HL-60 (cell line): ENCODE measurements around the gene EIF6.

ENCODE experiments used
- DNase-seq, 2 experiments: peaks; one replicate each; pipeline ENCODE4 v3.0.0-alpha.2; 2010 to 2020; ENCODE audit warnings: low read depth in 1 of 2, low spot score in 1 of 2
- H3K27ac ChIP-seq: fragments of 250-450 bp; sonication (Bioruptor Pico); replicated peaks from 2 replicates; pipeline ENCODE4 v1.5.1; 2020; ENCODE audit warnings: mild to moderate bottlenecking, moderate library complexity
- H3K27me3 ChIP-seq: fragments of 250-450 bp; sonication (Bioruptor Pico); 2 replicates; pipeline ENCODE4 v1.5.1; 2021; ENCODE audit warnings: mild to moderate bottlenecking, moderate library complexity; ENCODE audit not compliant: insufficient read depth, poor library complexity, severe bottlenecking
- H3K4me3 ChIP-seq: replicated peaks from 2 replicates; pipeline ENCODE4 v1.5.1; 2011; ENCODE audit warnings: mild to moderate bottlenecking, control low read depth, low read length; ENCODE audit not compliant: insufficient read depth
- GABPA ChIP-seq: IDR thresholded peaks from 2 replicates; pipeline ENCODE4 v1.6.1; 2012; ENCODE audit warnings: low read depth
- POLR2AphosphoS5 ChIP-seq: IDR thresholded peaks from 2 replicates; pipeline ENCODE4 v1.6.1; 2012; ENCODE audit warnings: low read depth
- SPI1 ChIP-seq: IDR thresholded peaks from 2 replicates; pipeline ENCODE4 v1.6.1; 2012; ENCODE audit warnings: low read depth, mild to moderate bottlenecking, borderline replicate concordance
- TF ChIP-seq, protein P1 (sequence below): IDR thresholded peaks from one replicate; pipeline ENCODE4 v1.5.1; 2011; ENCODE audit warnings: low read length, control low read depth, inconsistent platforms; ENCODE audit not compliant: insufficient read depth
- TF ChIP-seq, protein P2 (sequence below): IDR thresholded peaks from 2 replicates; pipeline ENCODE4 v1.6.1; 2012; ENCODE audit warnings: low read depth; ENCODE audit not compliant: insufficient replicate concordance

EIF6 gene

DNA sequence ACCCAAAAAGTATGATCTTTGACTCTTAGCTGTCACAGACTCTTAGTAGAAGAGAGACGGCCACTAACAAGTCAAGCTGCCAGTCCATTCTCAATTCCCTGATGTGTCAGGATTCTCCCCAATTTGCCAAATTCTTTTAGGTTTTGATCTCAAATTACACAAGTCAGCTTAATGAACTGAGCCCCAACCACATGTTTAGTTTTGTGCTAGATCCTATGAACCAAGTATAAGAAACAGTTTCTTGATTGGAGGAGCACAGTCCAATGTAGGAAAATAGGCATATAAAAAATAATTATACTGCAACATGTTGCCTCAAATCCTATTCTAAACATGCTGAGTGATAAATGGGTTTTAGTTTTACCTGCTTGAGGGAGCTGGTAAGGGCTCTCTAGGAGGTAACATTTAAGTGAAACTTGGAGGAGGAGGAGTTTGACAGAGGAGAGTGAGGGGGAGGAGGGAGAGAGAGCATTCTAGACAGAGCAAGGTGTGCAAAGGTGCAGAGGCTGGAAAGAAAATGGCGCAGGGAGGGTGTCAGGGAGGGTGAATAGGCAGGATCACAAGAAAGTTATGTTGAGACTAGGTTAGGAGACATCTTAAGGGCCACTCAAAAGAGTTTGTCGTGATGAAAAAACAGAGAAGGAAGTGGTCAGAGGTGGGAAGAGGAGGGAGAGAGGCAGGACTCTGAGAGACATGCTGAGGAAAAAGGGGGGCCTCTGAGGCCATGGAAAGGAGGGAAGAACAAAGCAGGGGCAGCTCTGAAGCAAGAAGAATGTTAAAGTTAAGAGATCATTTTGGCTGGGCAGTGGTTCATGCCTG is 30.5 kb upstream of the EIF6 start:
- peak in 1 of 2 experiments; percentile 52 for DNase-seq
- TF ChIP-seq GABPA (no peak), SPI1 (peak; percentile 62; the same call in 1 of the 2 replicates), POLR2AphosphoS5 (no peak)
- TF ChIP-seq, protein P1, sequence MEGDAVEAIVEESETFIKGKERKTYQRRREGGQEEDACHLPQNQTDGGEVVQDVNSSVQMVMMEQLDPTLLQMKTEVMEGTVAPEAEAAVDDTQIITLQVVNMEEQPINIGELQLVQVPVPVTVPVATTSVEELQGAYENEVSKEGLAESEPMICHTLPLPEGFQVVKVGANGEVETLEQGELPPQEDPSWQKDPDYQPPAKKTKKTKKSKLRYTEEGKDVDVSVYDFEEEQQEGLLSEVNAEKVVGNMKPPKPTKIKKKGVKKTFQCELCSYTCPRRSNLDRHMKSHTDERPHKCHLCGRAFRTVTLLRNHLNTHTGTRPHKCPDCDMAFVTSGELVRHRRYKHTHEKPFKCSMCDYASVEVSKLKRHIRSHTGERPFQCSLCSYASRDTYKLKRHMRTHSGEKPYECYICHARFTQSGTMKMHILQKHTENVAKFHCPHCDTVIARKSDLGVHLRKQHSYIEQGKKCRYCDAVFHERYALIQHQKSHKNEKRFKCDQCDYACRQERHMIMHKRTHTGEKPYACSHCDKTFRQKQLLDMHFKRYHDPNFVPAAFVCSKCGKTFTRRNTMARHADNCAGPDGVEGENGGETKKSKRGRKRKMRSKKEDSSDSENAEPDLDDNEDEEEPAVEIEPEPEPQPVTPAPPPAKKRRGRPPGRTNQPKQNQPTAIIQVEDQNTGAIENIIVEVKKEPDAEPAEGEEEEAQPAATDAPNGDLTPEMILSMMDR, result no peak
- TF ChIP-seq, protein P2, sequence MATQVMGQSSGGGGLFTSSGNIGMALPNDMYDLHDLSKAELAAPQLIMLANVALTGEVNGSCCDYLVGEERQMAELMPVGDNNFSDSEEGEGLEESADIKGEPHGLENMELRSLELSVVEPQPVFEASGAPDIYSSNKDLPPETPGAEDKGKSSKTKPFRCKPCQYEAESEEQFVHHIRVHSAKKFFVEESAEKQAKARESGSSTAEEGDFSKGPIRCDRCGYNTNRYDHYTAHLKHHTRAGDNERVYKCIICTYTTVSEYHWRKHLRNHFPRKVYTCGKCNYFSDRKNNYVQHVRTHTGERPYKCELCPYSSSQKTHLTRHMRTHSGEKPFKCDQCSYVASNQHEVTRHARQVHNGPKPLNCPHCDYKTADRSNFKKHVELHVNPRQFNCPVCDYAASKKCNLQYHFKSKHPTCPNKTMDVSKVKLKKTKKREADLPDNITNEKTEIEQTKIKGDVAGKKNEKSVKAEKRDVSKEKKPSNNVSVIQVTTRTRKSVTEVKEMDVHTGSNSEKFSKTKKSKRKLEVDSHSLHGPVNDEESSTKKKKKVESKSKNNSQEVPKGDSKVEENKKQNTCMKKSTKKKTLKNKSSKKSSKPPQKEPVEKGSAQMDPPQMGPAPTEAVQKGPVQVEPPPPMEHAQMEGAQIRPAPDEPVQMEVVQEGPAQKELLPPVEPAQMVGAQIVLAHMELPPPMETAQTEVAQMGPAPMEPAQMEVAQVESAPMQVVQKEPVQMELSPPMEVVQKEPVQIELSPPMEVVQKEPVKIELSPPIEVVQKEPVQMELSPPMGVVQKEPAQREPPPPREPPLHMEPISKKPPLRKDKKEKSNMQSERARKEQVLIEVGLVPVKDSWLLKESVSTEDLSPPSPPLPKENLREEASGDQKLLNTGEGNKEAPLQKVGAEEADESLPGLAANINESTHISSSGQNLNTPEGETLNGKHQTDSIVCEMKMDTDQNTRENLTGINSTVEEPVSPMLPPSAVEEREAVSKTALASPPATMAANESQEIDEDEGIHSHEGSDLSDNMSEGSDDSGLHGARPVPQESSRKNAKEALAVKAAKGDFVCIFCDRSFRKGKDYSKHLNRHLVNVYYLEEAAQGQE, result no peak
- 0 out of 2 replicates have a peak overlapping the region, but pooled peaks have one; percentile 0 for H3K27ac ChIP-seq

DNA sequence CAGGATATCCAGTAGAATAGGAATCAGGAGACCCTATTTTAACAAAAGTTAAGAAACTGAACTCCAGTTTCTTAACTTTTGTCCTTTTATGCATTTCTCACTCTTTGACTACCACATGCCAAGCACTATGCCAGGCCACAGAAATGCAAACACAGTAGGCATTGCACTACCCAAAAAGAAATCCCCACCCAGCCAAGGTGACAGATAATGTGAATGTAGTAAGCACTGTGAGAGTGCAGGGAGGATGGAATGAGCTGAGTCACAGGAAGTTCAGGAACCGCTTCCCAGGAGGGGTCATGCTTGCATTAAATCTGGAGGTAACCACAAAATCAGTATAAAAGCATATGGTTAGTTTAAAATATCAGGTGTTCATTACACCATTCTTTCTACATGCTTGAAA is 27.7 kb upstream of the EIF6 start:
- no peak overlapping the region for H3K4me3 ChIP-seq
- H3K27ac ChIP-seq, result no peak overlapping the region
- TF ChIP-seq SPI1, result no peak
- no peak for TF ChIP-seq GABPA
- TF ChIP-seq, protein P2, result no peak
- no peak for TF ChIP-seq POLR2AphosphoS5
- no peaks in the 10 kb centered on the region for H3K27me3 ChIP-seq
- DNase-seq, result no peak

More for the DNA sequence above, 30.5 kb upstream of the EIF6 start:
- no peaks in the 10 kb centered on the region for H3K27me3 ChIP-seq
- H3K4me3 ChIP-seq, result no peak overlapping the region

DNA sequence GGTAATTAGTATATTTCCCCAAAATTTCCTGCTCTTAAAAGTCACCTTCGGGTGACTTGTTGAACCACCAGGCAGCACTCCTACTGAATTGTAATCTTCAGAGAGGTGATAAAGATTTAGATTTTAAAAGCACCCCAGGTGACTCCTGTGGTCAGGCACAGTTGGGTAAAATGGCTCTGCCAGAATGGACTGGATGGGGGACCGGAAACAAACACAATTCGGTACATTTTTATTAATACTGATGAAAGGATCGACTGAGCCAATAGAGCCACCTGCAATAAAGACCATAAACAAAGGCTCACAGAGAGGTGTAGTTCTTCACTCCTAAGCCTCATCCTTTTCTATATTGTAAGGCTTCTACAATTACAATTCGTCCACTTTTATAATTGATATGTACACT is 27.2 kb upstream of the EIF6 start:
- Histone ChIP-seq H3K4me3 (no peak overlapping the region), H3K27ac (no peak overlapping the region)

More for the DNA sequence above, 27.2 kb upstream of the EIF6 start:
- TF ChIP-seq SPI1 (no peak), POLR2AphosphoS5 (no peak), GABPA (no peak)
- TF ChIP-seq, protein P2, result no peak
- TF ChIP-seq, protein P1, result no peak
- no peaks in the 10 kb centered on the region for H3K27me3 ChIP-seq
- no peak for DNase-seq
